Neuronal stem cell (in vitro differentiated cells): ENCODE measurements around the gene TDO2.

Experiments used
- DNase-seq: peaks from one replicate; pipeline ENCODE4 v3.0.0-alpha.2; 2013; ENCODE audit warnings: low spot score
- H2AFZ ChIP-seq: one replicate; pipeline ENCODE4 v1.6.1; 2013; ENCODE audit warnings: mild to moderate bottlenecking, low read length, inconsistent platforms
- H2AK5ac ChIP-seq: 2 replicates; pipeline ENCODE4 v1.6.1; 2013; ENCODE audit warnings: low read depth, mild to moderate bottlenecking, inconsistent platforms, low read length, moderate library complexity, mixed read lengths
- H2BK120ac ChIP-seq: 2 replicates; pipeline ENCODE4 v1.6.1; 2013; ENCODE audit warnings: low read depth, mild to moderate bottlenecking, inconsistent platforms, low read length, moderate library complexity, mixed read lengths
- H2BK12ac ChIP-seq: one replicate; pipeline ENCODE4 v1.6.1; 2013; ENCODE audit warnings: low read length, inconsistent platforms
- H2BK15ac ChIP-seq: 2 replicates; pipeline ENCODE4 v1.6.1; 2013; ENCODE audit warnings: mild to moderate bottlenecking, low read length, inconsistent platforms, mixed read lengths
- H2BK5ac ChIP-seq: one replicate; pipeline ENCODE4 v1.6.1; 2013; ENCODE audit warnings: inconsistent platforms, mild to moderate bottlenecking, low read length, moderate library complexity
- H3K14ac ChIP-seq: one replicate; pipeline ENCODE4 v1.6.1; 2013; ENCODE audit warnings: low read length, inconsistent platforms
- H3K18ac ChIP-seq: 2 replicates; pipeline ENCODE4 v1.6.1; 2013; ENCODE audit warnings: low read length, inconsistent platforms
- H3K23ac ChIP-seq: 2 replicates; pipeline ENCODE4 v1.6.1; 2013; ENCODE audit warnings: low read depth, mild to moderate bottlenecking, mixed read lengths, low read length, inconsistent platforms; ENCODE audit not compliant: poor library complexity
- H3K27ac ChIP-seq: replicated peaks from 3 replicates; pipeline ENCODE4 v1.5.1; 2013; ENCODE audit warnings: low read length, inconsistent platforms
- H3K27me3 ChIP-seq, 3 experiments: 2 replicates each; pipeline ENCODE4 v1.6.1; 2013; ENCODE audit warnings: low read length in 3 of 3, mild to moderate bottlenecking in 2 of 3, inconsistent platforms in 1 of 3, low read depth in 1 of 3, mixed read lengths in 1 of 3, moderate library complexity in 1 of 3; ENCODE audit not compliant: control insufficient read depth in 3 of 3, insufficient read depth in 3 of 3
- H3K36me3 ChIP-seq, 2 donors: replicated peaks in 1 of 2; 2 replicates each; pipeline ENCODE4 v1.6.1; 2013; ENCODE audit warnings: low read length in 2 of 2; ENCODE audit not compliant: control insufficient read depth in 2 of 2, insufficient read depth in 2 of 2
- H3K4ac ChIP-seq: 2 replicates; pipeline ENCODE4 v1.6.1; 2013; ENCODE audit warnings: inconsistent platforms, mild to moderate bottlenecking, low read length, moderate library complexity
- H3K4me1 ChIP-seq, 2 donors: 1 replicate in 1 of 2; 2 replicates in 1 of 2; pipeline ENCODE4 v1.6.1; 2013; ENCODE audit warnings: low read length in 2 of 2, low read depth in 1 of 2; ENCODE audit not compliant: control insufficient read depth in 2 of 2, insufficient read depth in 1 of 2
- H3K4me2 ChIP-seq: one replicate; pipeline ENCODE4 v1.6.1; 2013; ENCODE audit warnings: mild to moderate bottlenecking, low read length, inconsistent platforms; ENCODE audit not compliant: insufficient read depth, poor library complexity, severe bottlenecking
- H3K4me3 ChIP-seq, 2 donors: 2 replicates each; pipeline ENCODE4 v1.5.1; 2013; ENCODE audit warnings: low read length in 2 of 2, mild to moderate bottlenecking in 2 of 2, inconsistent platforms in 1 of 2, moderate library complexity in 1 of 2
- H3K79me1 ChIP-seq: one replicate; pipeline ENCODE4 v1.6.1; 2013; ENCODE audit warnings: low read depth, mild to moderate bottlenecking, inconsistent platforms, low read length, moderate library complexity
- H3K9ac ChIP-seq: one replicate; pipeline ENCODE4 v1.6.1; 2013; ENCODE audit warnings: mild to moderate bottlenecking, low read depth, low read length, inconsistent platforms; ENCODE audit not compliant: poor library complexity
- H3K9me3 ChIP-seq, 2 donors: replicated peaks in 1 of 2; 2 replicates each; pipeline versions ENCODE3 to v1.6.1; 2013; ENCODE audit warnings: low read length in 2 of 2, mild to moderate bottlenecking in 2 of 2, inconsistent platforms in 1 of 2, low read depth in 1 of 2, mixed read lengths in 1 of 2, moderate library complexity in 1 of 2; ENCODE audit not compliant: control insufficient read depth in 2 of 2, insufficient read depth in 1 of 2
- H4K8ac ChIP-seq: one replicate; pipeline ENCODE4 v1.6.1; 2013; ENCODE audit warnings: low read depth, mild to moderate bottlenecking, inconsistent platforms, low read length, moderate library complexity
- H4K91ac ChIP-seq: one replicate; pipeline ENCODE4 v1.6.1; 2013; ENCODE audit warnings: low read length, low read depth, mild to moderate bottlenecking, inconsistent platforms; ENCODE audit not compliant: poor library complexity
- WGBS, 2 donors: extraction: QIAGEN DNeasy Blood & Tissue Kit; methylation state at CpG; one replicate each; pipeline ENCODE4 v1.1.7; 2013; ENCODE audit warnings: missing lambda C conversion rate in 2 of 2, mixed read lengths in 1 of 2; ENCODE audit not compliant: insufficient read length in 2 of 2, insufficient replicate concordance in 1 of 2; ENCODE audit errors: extremely low coverage in 2 of 2; 5-methylcytosine and 5-hydroxymethylcytosine counted together

The TDO2 gene

DNA sequence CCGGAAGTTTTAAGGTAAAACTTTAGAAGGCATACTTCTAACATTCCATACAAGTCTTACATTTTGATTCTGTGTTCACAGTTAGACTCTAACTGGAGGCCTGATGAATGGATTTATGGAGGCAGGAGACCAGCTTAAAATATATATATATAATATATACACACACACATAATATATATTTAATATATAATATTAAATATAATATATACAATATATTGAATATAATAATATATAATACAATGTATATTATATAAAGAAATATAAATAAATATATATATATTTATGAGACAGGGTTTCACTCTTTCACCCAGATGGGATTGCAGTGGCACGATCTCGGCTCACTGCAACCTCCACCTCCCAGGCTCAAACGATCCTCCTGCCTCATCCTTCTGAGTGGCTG, 58.1 kb downstream of the TDO2 start:
- no peak overlapping the region for H2AK5ac ChIP-seq
- no peak overlapping the region for H3K14ac ChIP-seq
- H3K27ac ChIP-seq: no peak overlapping the region
- no peak for DNase-seq
- H2BK5ac ChIP-seq: no peak overlapping the region
- no peak overlapping the region for H2BK12ac ChIP-seq
- no peaks in the 10 kb centered on the region for H3K4me1 ChIP-seq
- no peak overlapping the region for H3K4me2 ChIP-seq
- H3K9me3 ChIP-seq: no peaks in the 10 kb centered on the region
- no peaks in the 10 kb centered on the region for H3K36me3 ChIP-seq
- no peaks in the 10 kb centered on the region for H3K79me1 ChIP-seq
- H4K8ac ChIP-seq: no peak overlapping the region
- WGBS, 2 donors: no CpG with 5 or more reads among the region's 4 CpGs
- no peak overlapping the region for H4K91ac ChIP-seq
- H3K18ac ChIP-seq: no peak overlapping the region
- no peak overlapping the region for H3K4ac ChIP-seq
- H2BK15ac ChIP-seq: no peak overlapping the region
- no peak overlapping the region for H2BK120ac ChIP-seq
- H3K9ac ChIP-seq: no peak overlapping the region
- no peak overlapping the region for H3K4me3 ChIP-seq
- no peaks in the 10 kb centered on the region for H3K27me3 ChIP-seq
- no peak overlapping the region for H3K23ac ChIP-seq
- H2AFZ ChIP-seq: no peak overlapping the region

DNA sequence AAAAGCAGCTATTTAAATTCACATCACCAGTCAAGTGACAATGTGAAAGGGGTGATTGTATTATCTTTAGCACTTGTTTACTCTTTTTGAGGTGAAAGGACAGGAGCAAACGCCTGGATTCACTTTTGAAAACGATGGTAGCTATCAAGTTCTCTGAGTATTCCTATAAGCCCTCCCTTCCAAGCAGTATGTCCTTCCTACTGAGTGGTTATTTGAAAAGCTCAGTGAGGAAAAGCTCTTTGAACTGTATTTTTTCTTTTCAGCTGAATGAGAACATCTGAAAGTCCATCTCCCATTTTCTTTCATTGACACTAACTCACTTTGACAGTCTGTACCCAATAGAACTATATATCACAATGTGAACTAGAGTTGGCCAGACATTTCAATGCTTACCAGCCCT, 59.3 kb downstream of the TDO2 start:
- Histone ChIP-seq H3K23ac (no peak overlapping the region), H2BK12ac (no peak overlapping the region), H3K9ac (no peak overlapping the region), H2BK5ac (no peak overlapping the region), H3K4me3 (no peak overlapping the region), H2AFZ (no peak overlapping the region), H3K4ac (no peak overlapping the region), H3K27me3 (no peaks in the 10 kb centered on the region), H3K36me3 (no peaks in the 10 kb centered on the region), H3K4me2 (no peak overlapping the region), H3K9me3 (no peaks in the 10 kb centered on the region), H2BK15ac (no peak overlapping the region), H3K14ac (no peak overlapping the region), H3K79me1 (no peaks in the 10 kb centered on the region), H3K18ac (no peak overlapping the region), H4K91ac (no peak overlapping the region), H2BK120ac (no peak overlapping the region), H3K27ac (no peak overlapping the region), H3K4me1 (peaks cover 0 to 3% of the 10 kb centered on the region in 2 donors), H2AK5ac (no peak overlapping the region), H4K8ac (no peak overlapping the region)
- WGBS, 2 donors: no CpG with 5 or more reads among the region's 2 CpGs
- DNase-seq: no peak

DNA sequence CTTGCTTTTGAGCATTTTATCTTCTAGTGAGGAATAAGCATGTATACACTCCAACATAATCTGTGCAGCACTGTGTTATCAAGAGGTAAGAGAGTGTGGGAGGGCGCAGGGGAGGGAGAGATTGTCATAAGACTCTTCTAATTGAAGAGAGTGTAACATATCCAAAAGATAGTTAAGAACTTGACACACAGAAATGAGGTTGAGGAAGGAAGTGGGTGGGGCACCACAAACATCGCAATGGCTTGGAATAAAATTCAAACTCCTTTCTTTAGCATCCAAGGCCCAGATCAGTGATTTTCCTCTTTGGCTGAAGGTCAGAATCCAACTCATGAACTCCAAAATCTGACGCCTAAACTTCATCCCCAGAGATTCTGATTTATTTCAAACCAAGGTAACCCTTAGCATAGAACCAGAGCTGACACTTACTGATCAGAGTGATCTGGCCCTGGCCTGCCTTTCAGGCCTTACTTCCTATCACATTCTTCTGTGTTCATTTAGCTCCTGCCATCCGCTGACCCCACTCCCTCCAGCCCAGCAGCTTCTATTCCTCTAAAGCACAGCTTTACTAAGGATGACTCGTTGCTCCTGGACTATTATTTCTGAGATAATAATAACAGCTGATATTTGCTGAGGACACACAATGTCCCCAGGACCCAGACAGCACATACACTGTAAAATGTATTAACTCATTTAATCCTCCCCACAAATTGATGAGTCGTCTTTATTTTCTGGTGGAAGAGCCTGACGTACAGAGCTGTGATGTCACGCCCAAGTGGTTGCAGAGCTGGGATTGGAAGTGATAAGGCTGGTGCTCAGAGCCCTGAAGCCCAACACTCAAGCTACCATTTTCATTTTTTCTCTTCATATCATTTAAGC, 60.8 kb downstream of the TDO2 start:
- WGBS, 2 donors: no CpG with 5 or more reads among the region's 8 CpGs
- H3K27me3 ChIP-seq: no peaks in the 10 kb centered on the region
- peaks cover 0 to 3% of the 10 kb centered on the region in 2 donors for H3K4me1 ChIP-seq
- no peak overlapping the region for H3K9ac ChIP-seq
- H4K8ac ChIP-seq: no peak overlapping the region
- no peak overlapping the region for H3K14ac ChIP-seq
- H4K91ac ChIP-seq: no peak overlapping the region
- no peak overlapping the region for H2BK120ac ChIP-seq
- no peak overlapping the region for H2AFZ ChIP-seq
- H2BK15ac ChIP-seq: no peak overlapping the region
- H3K4me2 ChIP-seq: no peak overlapping the region
- H3K27ac ChIP-seq: no peak overlapping the region
- H2BK5ac ChIP-seq: no peak overlapping the region
- no peaks in the 10 kb centered on the region for H3K36me3 ChIP-seq
- H3K18ac ChIP-seq: no peak overlapping the region
- no peak overlapping the region for H3K4ac ChIP-seq
- H3K23ac ChIP-seq: no peak overlapping the region
- no peaks in the 10 kb centered on the region for H3K9me3 ChIP-seq
- no peak overlapping the region for H3K4me3 ChIP-seq
- H2BK12ac ChIP-seq: no peak overlapping the region
- DNase-seq: no peak
- H2AK5ac ChIP-seq: no peak overlapping the region
- H3K79me1 ChIP-seq: no peaks in the 10 kb centered on the region

DNA sequence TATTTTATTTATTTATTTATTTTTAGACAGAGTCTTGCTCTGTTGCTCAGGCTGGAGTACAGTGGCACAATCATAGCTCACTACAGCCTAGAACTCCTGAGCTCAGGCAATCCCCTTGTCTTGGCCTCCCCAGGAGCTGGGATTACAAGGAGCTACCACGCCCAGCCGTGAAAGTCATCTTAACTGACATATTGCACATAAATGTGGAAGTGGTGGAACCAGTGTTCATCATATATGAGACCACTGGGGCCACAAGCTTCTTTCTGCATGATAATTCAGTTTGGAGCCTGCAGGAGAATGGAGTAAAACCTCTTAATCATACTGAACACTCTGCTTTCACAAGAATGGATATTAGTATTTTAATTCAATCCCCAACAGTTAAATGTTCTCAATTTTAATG, 62.7 kb downstream of the TDO2 start:
- H3K4me1 ChIP-seq: peaks cover 0 to 3% of the 10 kb centered on the region in 2 donors
- no peak overlapping the region for H3K27ac ChIP-seq
- no peaks in the 10 kb centered on the region for H3K36me3 ChIP-seq
- no peak overlapping the region for H3K18ac ChIP-seq
- no peak overlapping the region for H3K4me2 ChIP-seq
- H4K8ac ChIP-seq: no peak overlapping the region
- no peak overlapping the region for H3K23ac ChIP-seq
- H2BK15ac ChIP-seq: no peak overlapping the region
- no peak overlapping the region for H2BK12ac ChIP-seq
- H3K27me3 ChIP-seq: no peaks in the 10 kb centered on the region
- WGBS, 2 donors: no CpG with 5 or more reads among the region's 2 CpGs
- no peak overlapping the region for H3K14ac ChIP-seq
- H3K9me3 ChIP-seq: no peaks in the 10 kb centered on the region
- no peak overlapping the region for H3K4ac ChIP-seq
- no peak overlapping the region for H2BK120ac ChIP-seq
- no peak overlapping the region for H2AFZ ChIP-seq
- H3K4me3 ChIP-seq: no peak overlapping the region
- DNase-seq: no peak
- H3K79me1 ChIP-seq: no peaks in the 10 kb centered on the region
- no peak overlapping the region for H3K9ac ChIP-seq
- no peak overlapping the region for H2BK5ac ChIP-seq
- no peak overlapping the region for H4K91ac ChIP-seq
- no peak overlapping the region for H2AK5ac ChIP-seq
